Right kidney (tissue), 1 donor: ENCODE results near the gene E2F1.

Source experiments
- DNase-seq: peaks from one replicate; pipeline ENCODE4 v3.0.0-alpha.2; 2016

Gene E2F1

GRCh38 chr20:33687993-33688937 is 2.1 kb upstream of the E2F1 start:
- no peak for DNase-seq

DNA sequence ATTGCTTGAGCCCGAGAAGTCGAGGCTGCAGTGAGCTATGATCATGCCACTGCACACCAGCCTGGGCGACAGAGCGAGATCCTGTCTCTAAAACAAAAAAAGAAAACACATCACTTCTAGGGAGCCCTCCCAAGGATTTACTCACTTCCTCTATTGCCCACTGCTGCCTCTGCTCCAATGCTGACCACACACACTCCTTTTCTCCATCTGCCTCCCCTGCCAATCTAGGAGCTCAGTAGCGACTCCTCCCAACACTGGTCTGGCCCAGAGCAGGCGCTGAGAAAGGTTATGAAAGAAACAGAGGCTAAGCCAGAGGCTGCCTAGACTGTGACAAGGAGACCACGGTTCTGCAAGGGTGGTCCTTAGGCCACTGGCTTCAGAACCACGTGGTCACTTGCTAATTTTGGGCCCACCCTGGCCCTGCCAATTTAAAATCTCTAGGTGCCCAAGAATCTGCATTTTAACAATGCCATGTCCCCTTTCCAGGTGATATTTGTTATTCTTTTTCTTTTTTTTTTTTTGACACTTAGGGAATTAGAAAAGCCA is 1.3 kb upstream of the E2F1 start:
- no peak for DNase-seq

DNA sequence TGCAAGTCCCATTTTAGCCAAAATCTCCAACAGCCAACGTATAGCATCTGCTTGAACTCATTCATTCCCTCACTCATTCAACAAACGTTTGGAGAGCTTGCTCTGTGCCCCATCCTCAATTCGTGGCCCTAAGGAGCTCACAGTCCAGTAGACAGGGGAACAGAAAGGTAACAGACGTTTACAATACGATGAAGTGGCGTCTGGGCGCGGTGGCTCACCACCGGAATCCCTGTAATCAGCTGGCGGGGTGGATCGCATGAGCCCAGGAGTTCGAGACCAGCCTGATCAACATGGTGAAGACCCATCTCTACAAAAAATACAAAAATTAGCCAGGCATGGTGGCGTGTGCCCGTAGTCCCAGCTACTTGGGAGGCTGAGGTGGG is 790 bp upstream of the E2F1 start:
- no peak for DNase-seq

DNA sequence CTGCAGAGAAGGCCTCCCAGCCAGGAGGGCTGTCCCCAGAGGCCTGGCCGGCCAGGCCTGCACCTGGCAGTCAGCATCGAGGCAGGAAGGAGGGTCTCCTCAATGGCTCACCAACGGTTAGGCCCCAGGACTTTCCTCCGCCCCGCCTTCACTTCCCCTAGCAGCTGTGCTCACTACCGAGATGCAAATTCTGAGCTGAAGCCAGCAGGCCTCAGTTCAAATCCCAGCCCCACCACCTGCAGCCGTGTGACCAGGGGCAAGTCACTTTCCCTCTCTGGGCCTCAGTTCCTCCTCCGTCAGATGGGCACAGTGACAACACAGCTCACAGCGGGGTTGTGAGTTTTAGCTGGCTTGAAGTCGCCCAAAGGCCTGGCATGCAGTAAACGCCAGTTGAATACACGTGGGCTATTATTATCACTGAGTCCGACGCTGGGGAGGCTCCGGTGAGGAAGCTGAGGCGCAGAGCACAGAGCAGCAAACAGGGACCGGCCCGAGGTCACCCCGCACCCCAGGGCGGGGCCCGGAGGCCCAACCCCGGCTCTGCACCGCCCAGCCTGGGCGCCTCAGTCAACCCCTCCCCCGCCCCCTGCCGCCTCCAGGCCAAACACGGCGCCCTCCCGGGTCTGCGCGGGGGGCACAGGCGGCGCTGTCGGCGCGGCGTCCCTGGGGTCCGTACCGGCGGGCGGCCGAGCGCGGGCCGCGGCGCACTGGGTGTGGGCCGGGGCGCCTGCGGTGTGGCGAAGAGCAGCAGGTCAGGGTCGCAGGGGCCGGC is 671 bp downstream of the E2F1 start:
- DNase-seq = no peak

- no peak for DNase-seq
Measured at GRCh38 chr20:33684533-33685327, 1.5 kb downstream of the E2F1 start.

DNA sequence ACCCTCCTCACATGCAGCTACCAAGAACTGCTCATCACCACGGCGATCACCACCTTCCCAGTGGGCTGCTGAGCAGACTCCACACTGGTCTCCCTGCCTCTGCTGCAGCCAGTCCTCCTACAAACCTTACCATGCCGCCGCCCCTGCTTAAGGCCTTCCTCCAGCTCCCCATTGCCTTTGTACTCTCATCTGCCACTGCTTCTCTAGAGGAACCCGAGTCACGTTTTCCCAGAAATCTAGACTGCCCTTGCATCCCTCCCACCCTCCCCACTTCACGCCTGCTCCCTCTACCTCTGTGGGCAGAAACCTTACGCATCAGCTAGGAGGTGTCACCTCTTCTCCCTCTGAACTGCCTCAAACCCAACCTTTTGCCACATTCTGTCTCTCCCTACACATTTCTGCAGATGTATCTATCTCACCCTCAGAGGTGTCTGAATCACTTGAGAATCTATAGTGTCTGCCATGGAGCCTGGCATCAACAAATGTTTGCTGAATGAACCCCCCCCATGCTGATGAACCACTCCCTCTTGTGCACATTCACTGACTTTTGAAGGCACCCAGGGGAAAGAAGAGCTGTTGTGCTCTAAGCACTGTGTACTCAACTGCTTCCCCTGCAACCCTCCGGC is 4.3 kb downstream of the E2F1 start:
- DNase-seq = no peak

DNA sequence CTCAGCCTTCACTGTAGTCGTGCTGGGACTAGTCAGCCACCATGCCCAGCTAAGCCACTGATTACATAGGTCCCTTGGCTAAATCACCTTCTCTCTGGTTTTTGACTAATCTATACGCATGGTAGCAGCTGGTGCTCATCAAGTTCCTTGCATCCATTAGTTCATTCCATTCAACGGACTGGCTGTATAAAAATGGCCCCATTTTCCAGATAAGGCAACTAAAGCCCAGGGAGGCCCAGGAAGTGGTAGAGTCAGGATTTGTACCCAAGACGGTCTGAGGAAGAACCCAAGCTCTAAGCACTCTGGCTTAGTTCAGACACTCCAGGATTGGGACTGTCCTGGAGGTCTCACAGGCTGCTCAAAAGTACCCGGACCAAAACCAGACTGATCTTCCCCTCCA is 4.9 kb downstream of the E2F1 start:
- no peak for DNase-seq

- DNase-seq = no peak
Measured at GRCh38 chr20:33680686-33681085, 5.5 kb downstream of the E2F1 start.

- DNase-seq = no peak
Measured at GRCh38 chr20:33679758-33680485, 6.3 kb downstream of the E2F1 start.

DNA sequence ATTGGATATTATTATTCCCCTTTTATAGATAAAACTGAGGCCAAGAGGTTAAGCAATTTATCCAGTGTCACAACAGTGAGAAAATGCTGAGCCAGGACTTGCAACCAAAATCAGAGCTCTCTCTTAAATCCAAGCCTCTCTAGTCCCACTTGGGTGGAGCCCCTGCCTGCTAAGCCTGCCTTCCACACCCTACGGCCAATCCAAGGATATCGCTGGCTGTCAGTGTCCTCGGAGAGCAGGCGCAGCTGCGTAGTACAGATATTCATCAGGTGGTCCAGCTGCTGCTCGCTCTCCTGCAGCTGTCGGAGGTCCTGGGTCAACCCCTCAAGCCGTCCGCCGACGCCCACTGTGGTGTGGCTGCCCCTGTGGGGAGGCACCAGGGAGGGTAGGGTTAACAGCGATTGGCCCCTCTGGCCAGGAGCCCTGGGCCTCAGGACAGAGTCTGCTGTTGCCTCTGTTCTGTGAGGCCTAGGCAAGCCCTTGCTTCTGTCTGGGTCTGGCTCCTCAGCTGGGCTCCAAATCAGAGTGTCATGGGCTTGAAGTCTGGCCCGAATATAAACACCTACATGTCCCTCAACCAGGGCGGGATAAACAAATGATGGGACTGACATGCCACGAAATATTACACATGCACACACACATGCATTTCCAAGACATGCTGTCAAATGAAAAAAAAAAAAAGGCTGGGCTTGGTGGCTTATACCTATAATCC is 8.0 kb downstream of the E2F1 start:
- DNase-seq = no peak

DNA sequence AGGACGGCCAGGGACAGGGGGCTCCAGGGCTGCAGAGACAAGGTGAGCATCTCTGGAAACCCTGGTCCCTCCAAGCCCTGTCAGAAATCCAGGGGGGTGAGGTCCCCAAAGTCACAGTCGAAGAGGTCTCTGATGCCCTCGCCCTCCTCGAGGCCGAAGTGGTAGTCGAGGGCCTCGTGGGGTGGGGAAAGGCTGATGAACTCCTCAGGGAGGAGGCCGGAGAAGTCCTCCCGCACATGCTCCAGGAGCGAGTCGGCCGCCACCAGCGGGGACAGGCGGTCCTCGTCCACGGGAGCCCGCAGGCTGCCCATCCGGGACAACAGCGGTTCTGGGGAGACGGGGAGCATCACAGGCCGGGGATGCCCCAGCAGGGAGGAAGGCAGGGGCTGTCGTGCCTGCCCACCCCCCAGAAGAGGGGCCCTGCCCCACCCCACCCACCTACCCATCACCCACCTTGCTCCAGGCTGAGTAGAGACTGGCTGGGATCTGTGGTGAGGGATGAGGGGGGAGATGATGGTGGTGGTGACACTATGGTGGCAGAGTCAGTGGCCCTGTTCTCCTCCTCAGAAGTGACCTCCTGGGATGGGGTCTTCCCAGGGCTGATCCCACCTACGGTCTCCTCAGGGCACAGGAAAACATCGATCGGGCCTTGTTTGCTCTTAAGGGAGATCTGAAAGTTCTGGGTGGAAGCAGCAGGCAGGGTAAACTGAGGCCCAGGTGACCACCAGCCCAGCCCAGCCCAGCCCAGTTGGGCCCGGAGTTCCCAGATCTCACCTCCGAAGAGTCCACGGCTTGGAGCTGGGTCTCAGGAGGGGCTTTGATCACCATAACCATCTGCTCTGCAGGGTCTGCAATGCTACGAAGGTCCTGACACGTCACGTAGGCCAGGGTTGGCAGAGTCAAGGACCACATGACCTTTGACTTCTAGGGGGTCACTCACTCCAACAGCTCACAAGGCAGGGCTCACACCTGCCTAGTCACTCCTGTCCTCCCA is 9.2 kb downstream of the E2F1 start:
- DNase-seq = no peak

GRCh38 chr20:33676121-33676520 is 10.1 kb downstream of the E2F1 start:
- DNase-seq = no peak

DNA sequence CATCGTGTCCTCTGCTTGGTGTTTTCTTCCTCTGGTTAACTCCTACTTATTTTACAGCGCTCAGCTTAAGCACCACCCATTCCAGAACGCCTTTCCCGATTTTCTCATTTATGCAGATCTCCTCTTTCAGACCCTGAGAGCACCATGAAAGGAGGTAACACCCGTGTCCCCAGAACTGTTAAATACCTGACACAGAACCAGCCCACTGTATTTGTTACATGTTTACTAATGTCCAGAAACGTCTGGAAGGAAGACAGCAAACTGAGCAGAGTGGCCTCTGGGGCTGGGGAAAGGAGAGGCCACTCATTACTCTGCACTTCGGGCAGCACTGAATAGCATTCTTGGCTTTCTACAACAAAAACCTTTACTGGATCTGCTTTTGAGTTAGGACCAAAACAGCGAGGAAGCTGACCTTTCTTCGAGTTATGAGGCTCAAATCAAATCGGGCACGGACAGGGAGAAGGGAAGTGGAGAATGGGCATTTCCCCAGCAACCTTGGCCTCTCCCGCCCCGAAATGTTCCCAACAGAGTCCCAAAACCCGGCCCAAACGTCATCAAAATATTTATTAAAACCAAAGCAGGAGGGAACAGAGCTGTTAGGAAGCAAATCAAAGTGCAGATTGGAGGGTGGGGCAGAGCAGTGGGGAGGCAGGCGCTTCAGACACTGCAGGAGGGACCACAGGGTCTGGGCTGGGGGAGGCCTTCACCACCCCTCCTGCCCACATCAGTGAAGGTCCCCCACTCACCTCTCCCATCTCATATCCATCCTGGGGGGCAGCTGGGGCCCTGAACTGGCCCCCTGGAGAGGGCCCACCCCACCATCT is 10.8 kb downstream of the E2F1 start:
- DNase-seq = no peak

GRCh38 chr20:33674294-33675135 is 11.7 kb downstream of the E2F1 start, which contains the start of gene NECAB3:
NECAB3 (minus strand) TSS chr20:33674428; CDS start chr20:33674352, 76 bp downstream.
- peak; percentile 81 for DNase-seq

- DNase-seq = peak; percentile 48
Measured at GRCh38 chr20:33673410-33674293, 12.5 kb downstream of the E2F1 start.

GRCh38 chr20:33673114-33673409 is 13.1 kb downstream of the E2F1 start:
- no peak for DNase-seq
